Cerebellar nuclear complex (tissue), 1 donor: ENCODE data around the gene PJA2.
"Not testable (repeated sequence)": the region's sequence is repeated elsewhere in the genome, so short reads cannot be mapped to it uniquely, and the experiment has no call there.

Source experiments
- DNase-seq, 2 experiments: peaks; one replicate each; lab custom pipeline; 2025; lab: John Stamatoyannopoulos, UW

Gene PJA2

DNA sequence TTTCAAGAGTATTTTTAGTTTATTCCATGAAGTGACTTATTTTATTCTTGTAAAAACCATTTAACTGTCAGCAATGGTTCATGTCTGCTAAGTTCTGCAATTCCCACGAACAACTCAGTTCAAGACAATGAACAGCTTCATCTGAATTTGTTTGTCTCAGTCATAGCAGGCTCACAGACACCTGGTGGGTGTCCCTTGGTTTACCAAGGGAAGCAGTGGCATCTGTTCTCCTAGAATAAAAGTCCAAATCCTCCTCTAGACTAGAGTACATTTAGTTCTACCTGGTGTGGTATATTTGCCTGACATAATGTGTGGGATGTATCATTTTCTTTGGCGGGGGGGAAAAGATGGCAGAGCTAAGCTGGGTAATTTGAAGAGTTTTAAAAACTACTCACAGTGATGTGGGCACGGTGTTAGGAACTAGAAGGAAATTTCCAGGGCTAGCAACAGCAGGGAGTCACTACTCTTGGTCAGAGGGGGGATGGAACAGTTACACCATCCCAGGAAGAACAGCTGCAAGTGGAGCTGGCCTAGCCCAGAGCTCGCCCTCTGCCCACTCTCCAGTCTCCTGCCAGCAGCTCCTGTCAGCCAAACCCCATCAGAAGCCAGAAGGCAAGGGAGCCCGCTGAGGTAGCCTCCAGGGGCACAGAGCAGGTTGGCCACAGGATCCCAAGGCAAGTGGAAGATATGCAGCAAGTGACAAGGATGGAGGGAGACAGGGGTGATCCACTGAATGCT is 100.3 kb downstream of the PJA2 start:
- DNase-seq = no peak

DNA sequence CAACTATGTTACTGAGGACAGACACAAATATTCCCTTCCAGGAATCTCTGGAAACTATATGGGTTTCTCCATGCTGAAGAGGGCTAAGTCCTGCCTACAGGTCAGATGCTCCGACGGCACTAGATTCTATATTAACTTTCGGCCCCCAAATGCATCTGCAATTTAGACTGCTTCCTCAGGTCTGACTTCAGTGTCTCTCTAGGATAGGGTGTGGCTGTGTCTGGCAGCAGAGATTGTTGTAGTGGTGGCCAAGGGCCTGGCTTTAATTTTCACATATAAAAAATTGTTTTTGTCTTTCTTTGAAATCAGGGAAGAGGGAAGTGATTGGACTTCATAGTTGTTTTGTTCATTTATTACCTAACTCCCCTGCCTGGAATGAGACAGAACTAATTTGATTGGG is 101.8 kb downstream of the PJA2 start:
- DNase-seq = no peak

DNA sequence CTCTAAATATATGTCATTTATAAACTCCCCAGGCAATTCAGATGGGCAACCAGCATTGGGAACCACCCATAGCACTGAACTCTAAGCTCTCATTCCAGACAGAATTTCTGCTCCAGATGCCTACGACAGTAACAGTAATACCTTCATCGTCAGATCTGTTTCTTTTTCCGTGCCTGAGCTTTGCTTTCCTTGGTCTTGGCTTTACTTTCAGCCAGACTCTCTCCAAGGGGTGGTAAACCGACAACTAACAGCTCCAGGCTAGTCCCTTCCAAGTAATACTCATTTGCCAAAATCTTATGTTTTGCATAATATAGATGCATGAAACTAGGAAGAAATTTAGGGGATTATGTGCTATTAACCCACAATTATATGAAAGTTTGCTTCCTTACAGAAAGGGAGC is 102.3 kb downstream of the PJA2 start:
- DNase-seq = no peak

DNA sequence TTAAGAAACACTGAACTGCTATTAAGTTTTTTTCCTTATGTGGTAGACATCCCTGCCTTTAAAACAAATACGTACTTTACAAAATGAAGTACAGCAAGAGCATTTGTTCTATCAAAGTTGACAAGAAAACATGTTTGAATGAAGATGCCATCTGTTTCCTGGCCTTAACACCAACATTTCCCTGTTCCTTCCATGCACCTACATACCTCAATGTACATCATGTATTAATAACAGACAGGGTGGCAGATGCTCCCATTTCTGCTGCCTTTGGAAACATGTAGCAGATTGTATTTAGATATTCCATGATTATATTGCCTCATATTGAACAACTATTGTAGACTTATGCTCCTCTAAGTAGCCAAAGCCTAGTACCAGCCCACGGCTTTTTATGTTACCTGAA is 104.4 kb downstream of the PJA2 start:
- DNase-seq = no peak

DNA sequence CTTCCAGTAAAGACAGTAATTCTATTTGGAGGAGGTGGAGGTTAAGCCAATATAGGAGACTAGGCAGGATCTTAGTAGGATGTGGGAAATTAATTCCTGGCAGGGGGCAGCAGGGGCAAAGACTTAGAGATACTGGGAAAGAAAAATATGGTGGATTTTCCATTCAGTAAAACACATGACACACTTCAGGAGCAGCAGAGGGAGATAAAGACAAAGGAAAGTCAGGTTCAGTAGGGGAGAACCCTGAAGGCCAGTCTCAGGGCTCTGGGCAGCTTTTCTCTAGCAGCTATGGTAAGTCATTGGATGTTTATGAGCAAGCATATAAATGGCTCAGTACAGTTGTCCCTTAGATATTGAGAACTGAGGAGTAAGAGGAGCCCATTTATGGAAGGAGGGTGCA is 105.5 kb downstream of the PJA2 start:
- no peak for DNase-seq

DNA sequence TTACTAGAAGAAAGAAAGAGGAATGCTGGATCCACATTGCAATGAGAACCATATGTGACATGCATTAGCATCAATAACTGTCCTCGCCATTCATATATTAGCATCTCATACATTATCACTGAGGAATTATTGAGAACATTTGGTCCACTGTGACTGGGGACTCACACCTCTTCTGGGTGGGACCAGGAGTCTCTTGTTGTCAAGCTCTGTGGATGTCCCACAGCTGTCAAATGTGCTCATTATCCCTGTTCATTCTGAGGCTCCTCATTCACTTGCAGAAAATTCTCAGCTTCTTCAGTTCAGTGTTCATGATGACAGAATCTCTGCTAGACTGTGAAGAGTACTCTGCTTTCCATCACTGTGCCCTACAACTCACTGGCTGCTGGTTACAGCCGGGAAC is 109.4 kb downstream of the PJA2 start:
- no peak for DNase-seq

DNA sequence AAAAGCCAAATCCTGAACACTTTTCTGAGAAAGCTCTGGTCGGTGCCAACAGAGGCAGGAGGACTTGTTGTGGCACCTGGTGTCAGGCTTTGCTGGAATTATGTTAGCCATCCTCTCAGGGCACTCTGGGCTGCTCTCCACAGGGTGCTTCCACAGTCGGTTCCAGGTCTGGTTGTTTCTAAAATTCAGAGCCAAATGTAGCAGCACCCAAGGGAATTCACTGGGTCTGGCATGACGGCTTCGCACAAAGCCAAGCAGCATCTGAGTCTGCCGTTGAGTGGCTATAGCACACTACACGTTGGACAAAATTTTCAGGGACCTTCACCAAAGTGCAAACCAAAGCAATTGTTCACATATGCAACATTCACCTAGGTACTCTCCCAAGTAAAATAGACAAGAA is 110.2 kb downstream of the PJA2 start:
- no peak for DNase-seq

DNA sequence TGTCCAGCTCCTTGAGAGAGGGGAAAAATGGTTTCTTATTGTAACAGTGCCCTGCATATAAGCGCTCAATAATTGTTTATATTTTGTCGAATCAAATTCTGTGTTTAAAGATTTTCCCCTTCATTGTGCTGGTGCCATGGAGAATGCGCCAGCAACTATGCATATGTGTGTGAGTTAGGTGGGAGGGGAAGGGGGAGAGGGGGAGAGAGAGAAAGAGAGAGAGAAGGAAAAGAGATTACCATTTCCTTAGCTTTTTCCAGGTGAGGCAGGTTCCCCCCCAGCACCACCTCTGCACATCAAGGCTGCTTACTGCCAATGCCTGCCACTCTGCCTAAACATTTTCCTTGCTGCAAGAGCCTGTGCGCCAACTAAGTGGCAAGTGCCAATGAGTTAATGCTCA is 111.0 kb downstream of the PJA2 start:
- DNase-seq = no peak

DNA sequence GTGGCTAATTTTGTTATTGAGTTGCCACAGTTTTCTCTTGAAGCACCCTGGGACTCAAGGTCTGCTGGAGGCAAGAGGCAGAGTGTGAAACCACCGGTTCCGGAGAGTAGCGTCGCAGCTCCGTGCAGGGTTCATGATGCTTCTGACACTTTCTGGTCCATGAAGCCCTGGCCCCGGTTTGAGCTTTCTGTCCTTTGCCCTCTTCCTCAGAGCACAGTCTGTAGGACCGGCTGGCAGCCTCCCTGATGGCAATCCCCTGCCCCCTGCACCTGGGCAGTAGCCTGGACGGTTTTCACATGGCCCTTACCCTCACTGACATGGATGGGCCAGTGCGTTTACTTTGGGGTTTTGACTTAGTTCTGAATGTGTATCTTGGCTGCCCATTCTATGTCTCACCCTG is 111.9 kb downstream of the PJA2 start:
- no peak for DNase-seq

DNA sequence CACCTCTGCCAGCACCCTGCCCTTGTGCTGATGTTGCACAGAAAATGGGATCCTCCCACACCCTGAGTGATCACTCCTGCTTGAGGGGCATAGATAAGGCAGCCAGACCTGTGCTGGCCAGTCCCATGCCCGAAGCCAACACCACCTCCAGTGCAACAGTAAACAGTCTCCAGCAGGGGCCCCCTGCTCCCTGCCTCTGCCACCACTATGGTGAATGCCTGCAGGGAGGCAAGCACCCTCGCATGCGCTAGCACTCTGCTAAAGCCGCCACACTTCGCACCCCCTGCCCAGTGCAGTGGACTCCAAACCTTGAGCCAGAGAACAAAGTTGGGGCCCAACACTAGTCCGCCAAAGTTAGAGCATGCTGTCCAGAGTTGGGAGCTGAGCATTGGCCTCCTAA is 118.7 kb downstream of the PJA2 start:
- no peak for DNase-seq

DNA sequence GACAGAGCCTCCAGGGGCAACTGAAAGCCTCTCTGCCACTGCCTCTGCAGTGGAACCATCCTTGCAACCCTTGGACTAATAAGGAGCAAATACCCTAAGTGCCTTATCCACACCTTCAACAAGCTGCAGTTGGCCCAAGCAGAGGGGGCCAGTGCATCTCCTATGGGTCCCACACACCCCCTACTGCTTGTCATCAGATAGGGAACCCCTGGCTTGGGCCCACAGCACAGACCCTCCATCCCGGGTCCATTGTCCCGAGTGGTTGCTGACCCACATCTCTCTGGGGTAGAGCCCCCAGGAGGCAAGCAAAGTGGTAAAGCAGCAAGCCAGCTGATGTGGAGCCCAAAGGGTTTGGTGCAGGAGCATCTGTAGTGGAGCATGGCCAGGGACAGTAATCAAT is 119.5 kb downstream of the PJA2 start:
- no peak for DNase-seq

DNA sequence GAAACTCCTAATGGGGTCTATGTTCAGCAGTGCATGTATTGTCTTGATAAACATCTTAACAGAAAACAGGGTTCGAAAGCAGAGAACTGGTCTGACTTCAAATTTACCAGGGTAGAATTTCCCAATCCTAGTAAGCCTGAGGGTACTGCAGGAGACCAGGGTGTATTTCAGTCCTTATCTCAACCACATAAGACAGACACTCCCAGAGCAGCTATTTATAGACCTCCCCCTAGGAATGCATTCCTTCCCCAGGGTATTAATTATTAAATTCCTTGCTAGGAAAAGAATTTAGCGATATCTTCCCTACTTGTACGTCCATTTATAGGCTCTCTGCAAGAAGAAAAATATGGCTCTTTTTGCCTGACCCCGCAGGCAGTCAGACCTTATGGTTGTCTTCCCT is 123.1 kb downstream of the PJA2 start:
- DNase-seq = not testable (repeated sequence)
